Heart left ventricle (tissue), 16 donors: Measurements from ENCODE around the gene RASGEF1C. TPM values are rescaled to one million over a fixed set of nuclear protein-coding genes. Genes with fewer than 3 reads are reported as not detected.

Source experiments
- ATAC-seq, 4 donors: fragments of 200-7000 bp; cut with Tn5 transposase; one replicate each; pipeline ENCODE4 v1.9.1; 2020 to 2022; ENCODE audit warnings: moderate library complexity in 4 of 4, mild to moderate bottlenecking in 3 of 4, moderate number of reproducible peaks in 1 of 4
- DNase-seq, 5 donors: peaks; one replicate each; pipeline ENCODE4 v3.0.0-alpha.2; 2020
- H3K27ac ChIP-seq, 12 donors: fragments of 200-600 bp; sonication (generic) in 4 of 12; one replicate each; pipeline versions ENCODE4 v1.5.0 to v1.8.0; 2016 to 2022; ENCODE audit warnings: mild to moderate bottlenecking in 2 of 12
- H3K27me3 ChIP-seq, 9 donors: fragments of 200-600 bp; sonication (generic) in 2 of 9; one replicate each; pipeline versions ENCODE4 v1.5.1 to v1.8.0; 2016 to 2022; ENCODE audit warnings: mild to moderate bottlenecking in 3 of 9
- H3K36me3 ChIP-seq, 9 donors: fragments of 200-600 bp; sonication (generic) in 2 of 9; one replicate each; pipeline versions ENCODE4 v1.5.0 to v1.8.0; 2018 to 2022; ENCODE audit warnings: mild to moderate bottlenecking in 2 of 9
- H3K4me1 ChIP-seq, 12 donors: fragments of 200-600 bp; sonication (generic) in 4 of 12; one replicate each; pipeline versions ENCODE4 v1.5.0 to v1.8.0; 2016 to 2022; ENCODE audit warnings: mild to moderate bottlenecking in 3 of 12
- H3K4me3 ChIP-seq, 12 donors: fragments of 200-600 bp; sonication (generic) in 4 of 12; one replicate each; pipeline versions ENCODE4 v1.5.0 to v1.8.0; 2017 to 2022; ENCODE audit warnings: mild to moderate bottlenecking in 9 of 12, moderate library complexity in 4 of 12
- H3K9me3 ChIP-seq, 12 donors: fragments of 200-600 bp; sonication (generic) in 4 of 12; one replicate each; pipeline versions ENCODE4 v1.5.0 to v1.8.0; 2016 to 2022; ENCODE audit warnings: mild to moderate bottlenecking in 1 of 12
- POLR2A ChIP-seq, 2 donors: fragments of 450-650 bp; IDR thresholded peaks; one replicate each; pipeline ENCODE4 v1.6.1; 2017; ENCODE audit warnings: antibody characterized with exemption in 2 of 2, mild to moderate bottlenecking in 2 of 2, moderate library complexity in 2 of 2
- WGBS, 4 donors: extraction: QIAGEN DNeasy Blood & Tissue Kit in 2 of 4; methylation state at CpG; one replicate each; pipeline versions ENCODE4 v1.1.5 to v1.1.7; 2013 to 2018; 5-methylcytosine and 5-hydroxymethylcytosine counted together
- intact Hi-C, 10 donors: fragments of 100-400 bp; cut with DNase I; formaldehyde crosslinking; loops; one replicate each; pipeline versions ENCODE4 v1.11.1 to v1.14.2; 2022
- long read RNA-seq, 3 donors: library from polyadenylated mRNA; unstranded; transcript quantifications; one replicate each; pipeline ENCODE4 v2.0.0, GENCODE V29; 2020 to 2021
- polyA plus RNA-seq, 2 donors: library from polyadenylated mRNA; stranded (reverse); fragments of 200-250 nt; gene quantifications; one replicate each; pipeline ENCODE4 v1.2.3, GENCODE V29; 2013
- total RNA-seq, 9 donors: library from RNA; depleted of rRNA in 2 of 9; stranded (reverse); fragments of >200 nt in 2 of 9; fragmentation: NEBNext Ultra II Directional in 3 of 9; extraction: Animal tissue kit (Norgen Biotek cat#: 25700) in 3 of 9; gene quantifications; one replicate each; pipeline versions ENCODE4 v1.1.0 to v1.2.4, GENCODE V29; 2016 to 2023
- TF ChIP-seq, protein P1 (sequence below), 12 donors: fragments of 200-600 bp; sonication (generic) in 4 of 12; IDR thresholded peaks; one replicate each; pipeline versions ENCODE4 v1.5.0 to v1.8.0; 2018 to 2022; ENCODE audit warnings: antibody characterized with exemption in 12 of 12, mild to moderate bottlenecking in 5 of 12
- donor health status: ischemic (EF 13 %, LVEDD 7.1; RV severe dilation, severe dysfunction).
- donor health status: healthy with polysubstance abuse.
- donor health status: DM: no; HTN: yes; CAD: no.
- donor health status: DM: no; HTN: no; CAD: no.
- donor health status: ischemic (EF 25% LVEDD 6.9; RV normal size, moderate dysfunction).
- donor health status: ischemic (EF 25% LVEDD 5.7; RV mildly dilated, moderate dysfunction).
- donor health status: healthy.
- donor health status: DM: yes; HTN: yes; CAD: no.
- donor health status: ischemic (EF 35%, LVEDD 5.7; RV mildly dilated, moderate dysfunction).
- donor health status: nonischemic (EF 11% LVEDD 7.7; RV severe dilation, severe dysfunction).
- donor health status: DM: yes; HTN: yes; CAD: no.
- donor health status: PGD.
- donor health status: ischemic (EF 29% LVEDD 5.4; RV normal size, mild dysfunction).
- donor health status: nonischemic (EF 23%, LVEDD 6.1; RV moderate dilation, normal function).

The RASGEF1C gene
- under 1 TPM in 5 of 9 donors, not detected in 4; 0.16 to 0.75 (median 0.23) TPM for total RNA-seq
- polyA plus RNA-seq, result under 1 TPM; 0.14 to 0.19 TPM
- long read RNA-seq, donor 1, result 0 reads
- long read RNA-seq, donor 2, result 0 reads
- long read RNA-seq, donor 3, result 0 reads

DNA sequence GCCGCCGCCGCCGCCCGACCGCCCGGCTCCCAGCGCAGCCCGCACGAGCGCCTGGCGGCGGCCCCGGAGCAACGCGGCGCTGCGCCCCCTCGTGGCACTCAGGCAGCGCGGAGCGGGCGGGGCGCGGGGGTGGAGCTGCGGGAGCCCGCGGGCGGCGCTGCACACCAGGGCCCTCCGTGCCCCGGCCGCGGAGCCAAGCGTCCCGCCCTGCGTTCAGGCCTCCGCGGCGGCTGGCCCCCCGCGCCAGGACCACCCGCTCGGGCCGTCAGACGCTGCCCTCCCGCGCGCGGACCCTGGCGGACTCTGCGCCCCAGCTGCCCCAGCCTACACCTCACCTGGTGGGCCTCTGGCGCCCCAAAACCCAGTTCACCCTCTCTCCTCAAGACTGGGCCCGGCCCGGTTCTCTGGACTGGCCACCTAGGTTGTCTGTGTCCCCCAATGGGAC is at the start of gene RASGEF1C:
Gene RASGEF1C (minus strand): TSS at position 75 of the 445 bp plus-strand sequence. CDS start 71,159 bp downstream, outside the sequence.
- DNase-seq (peak in 4 of 5 donors; percentile 50 to 82 (median 59)), ATAC-seq (peak; percentile 35 to 94 (median 66))
- Histone ChIP-seq H3K9me3 (no peaks in the 10 kb centered on the region), H3K36me3 (no peaks in the 10 kb centered on the region), H3K4me3 (peak within 1 kb of the TSS in 10 of 12 donors; percentile 16 to 48 (median 40)), H3K27me3 (peaks cover 5 to 53% (median 24%) of the 10 kb centered on the region in 9 donors), H3K27ac (peak within 1 kb of the TSS in 1 of 12 donors; percentile 36), H3K4me1 (peaks cover 0 to 10% (median 2%) of the 10 kb centered on the region in 12 donors)
- TF ChIP-seq POLR2A (IDR thresholded peaks at IDR 0.05), result no peak
- TF ChIP-seq, protein P1, sequence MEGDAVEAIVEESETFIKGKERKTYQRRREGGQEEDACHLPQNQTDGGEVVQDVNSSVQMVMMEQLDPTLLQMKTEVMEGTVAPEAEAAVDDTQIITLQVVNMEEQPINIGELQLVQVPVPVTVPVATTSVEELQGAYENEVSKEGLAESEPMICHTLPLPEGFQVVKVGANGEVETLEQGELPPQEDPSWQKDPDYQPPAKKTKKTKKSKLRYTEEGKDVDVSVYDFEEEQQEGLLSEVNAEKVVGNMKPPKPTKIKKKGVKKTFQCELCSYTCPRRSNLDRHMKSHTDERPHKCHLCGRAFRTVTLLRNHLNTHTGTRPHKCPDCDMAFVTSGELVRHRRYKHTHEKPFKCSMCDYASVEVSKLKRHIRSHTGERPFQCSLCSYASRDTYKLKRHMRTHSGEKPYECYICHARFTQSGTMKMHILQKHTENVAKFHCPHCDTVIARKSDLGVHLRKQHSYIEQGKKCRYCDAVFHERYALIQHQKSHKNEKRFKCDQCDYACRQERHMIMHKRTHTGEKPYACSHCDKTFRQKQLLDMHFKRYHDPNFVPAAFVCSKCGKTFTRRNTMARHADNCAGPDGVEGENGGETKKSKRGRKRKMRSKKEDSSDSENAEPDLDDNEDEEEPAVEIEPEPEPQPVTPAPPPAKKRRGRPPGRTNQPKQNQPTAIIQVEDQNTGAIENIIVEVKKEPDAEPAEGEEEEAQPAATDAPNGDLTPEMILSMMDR (IDR thresholded peaks at IDR 0.05), result peak in 8 of 12 donors; percentile 15 to 59 (median 27)
- intact Hi-C loops, result loop anchor here in 8 of 10 donors (2.0 to 10.0 kb wide), 3 partner anchors 82 to 84 kb away; no protein-coding TSS in a partner anchor
- 4 to 67% (median 23%) methylated on average over 1 to 55 of the region's 55 CpGs for WGBS, 4 donors

DNA sequence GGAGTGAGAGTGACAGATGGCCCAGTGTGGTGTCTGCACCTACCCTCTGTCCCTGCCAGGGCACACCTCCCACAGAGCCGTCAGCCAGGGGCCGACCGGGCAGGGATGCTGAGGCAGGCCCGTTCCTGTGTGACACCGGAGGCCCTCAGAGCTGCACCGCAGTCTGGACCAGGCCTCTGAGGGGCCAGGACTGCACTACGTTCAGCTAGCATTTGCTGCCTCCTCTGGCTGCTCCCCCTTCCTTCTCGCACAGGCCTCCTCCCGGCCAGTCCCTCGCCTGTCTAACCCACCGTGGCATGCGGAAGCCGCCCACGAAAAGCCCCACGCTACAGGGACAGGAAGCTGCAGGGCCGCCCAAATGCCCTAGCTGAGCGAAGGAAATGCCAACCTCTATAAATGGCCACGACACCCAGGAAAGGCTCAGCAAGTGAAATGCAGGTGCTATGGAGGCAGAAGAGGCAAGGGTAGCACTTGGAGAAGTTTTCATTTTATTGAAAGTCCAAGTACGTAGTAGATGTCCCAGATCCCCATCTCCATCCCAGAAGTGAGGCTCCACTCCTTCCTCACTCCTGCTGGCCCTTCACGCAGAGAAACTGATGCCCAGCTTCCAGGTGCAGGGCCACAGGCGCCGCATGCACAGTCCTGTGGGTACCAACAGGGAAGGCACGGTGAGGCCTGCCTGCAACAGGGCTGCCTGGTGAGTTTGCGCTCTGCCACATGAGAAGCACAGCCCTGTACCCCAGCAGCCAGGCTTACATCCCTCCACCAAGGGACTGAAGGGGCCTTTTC is 44.2 kb upstream of the RASGEF1C start:
- 94 to 98% (median 94%) methylated on average over 21 to 24 of the region's 24 CpGs for WGBS, 4 donors
- TF ChIP-seq, protein P1 (IDR thresholded peaks at IDR 0.05), result no peak
- no peak for TF ChIP-seq POLR2A (IDR thresholded peaks at IDR 0.05)
- Histone ChIP-seq H3K27ac (no peak overlapping the region), H3K4me3 (no peak overlapping the region), H3K9me3 (peaks cover 7 to 100% (median 91%) of the 10 kb centered on the region in 12 donors), H3K36me3 (peaks cover 7 to 100% (median 30%) of the 10 kb centered on the region in 9 donors), H3K4me1 (no peaks in the 10 kb centered on the region), H3K27me3 (no peaks in the 10 kb centered on the region)
- intact Hi-C loops, result no loop called here
- DNase-seq, result no peak
- no peak for ATAC-seq

DNA sequence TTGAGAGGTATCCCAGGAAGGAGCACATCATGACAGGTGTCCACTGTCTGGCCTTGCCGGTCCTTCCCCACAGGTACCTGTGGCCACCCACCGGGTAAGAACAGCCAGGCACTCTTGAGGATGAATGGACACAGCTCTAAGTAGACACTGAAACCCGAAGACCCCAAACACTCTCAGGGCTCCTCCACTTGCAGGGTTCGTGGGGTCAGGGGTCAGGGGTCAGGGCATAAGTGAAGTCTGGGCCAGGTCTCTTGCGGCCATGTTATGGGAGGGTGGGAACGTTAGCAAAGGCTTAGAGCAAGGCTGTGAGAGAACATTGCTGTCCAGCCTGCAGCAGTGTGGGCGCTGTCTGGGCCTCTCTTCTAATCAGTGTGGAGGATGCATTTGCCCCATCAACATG is 42.9 kb upstream of the RASGEF1C start:
- ATAC-seq, result no peak
- Histone ChIP-seq H3K27me3 (no peaks in the 10 kb centered on the region), H3K9me3 (peaks cover 7 to 100% (median 89%) of the 10 kb centered on the region in 12 donors), H3K4me3 (no peak overlapping the region), H3K27ac (no peak overlapping the region), H3K4me1 (no peaks in the 10 kb centered on the region), H3K36me3 (peaks cover 11 to 100% (median 34%) of the 10 kb centered on the region in 9 donors)
- intact Hi-C loops, result no loop called here
- WGBS, 4 donors, result 95 to 100% (median 98%) methylated on average over 5 to 7 of the region's 7 CpGs
- no peak for TF ChIP-seq POLR2A (IDR thresholded peaks at IDR 0.05)
- TF ChIP-seq, protein P1 (IDR thresholded peaks at IDR 0.05), result no peak
- DNase-seq, result no peak

DNA sequence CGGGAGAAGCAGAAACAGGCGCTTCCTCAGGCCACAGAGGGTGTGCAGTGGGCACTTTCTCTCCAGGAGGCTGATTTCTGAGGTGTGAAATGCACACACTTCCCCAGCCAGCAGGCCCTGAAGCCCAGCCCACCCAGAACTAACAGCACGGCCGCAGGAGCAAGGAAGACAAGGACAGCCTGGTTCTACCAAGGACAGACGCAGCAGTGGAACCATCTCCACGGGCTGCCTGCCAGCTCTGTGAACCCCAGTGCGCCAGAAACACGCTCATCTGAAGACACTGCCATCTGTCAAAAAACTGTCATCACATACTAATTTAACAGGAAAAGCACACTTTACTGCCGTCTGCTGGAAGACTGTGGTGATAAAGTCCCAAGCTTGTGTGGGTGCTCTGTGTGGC is 42.1 kb upstream of the RASGEF1C start:
- H3K27ac ChIP-seq, result no peak overlapping the region
- ATAC-seq (no peak), DNase-seq (no peak)

More for the DNA sequence above, 42.1 kb upstream of the RASGEF1C start:
- Histone ChIP-seq H3K27me3 (no peaks in the 10 kb centered on the region), H3K4me3 (no peak overlapping the region), H3K9me3 (peaks cover 7 to 100% (median 84%) of the 10 kb centered on the region in 12 donors), H3K4me1 (no peaks in the 10 kb centered on the region), H3K36me3 (peaks cover 11 to 100% (median 38%) of the 10 kb centered on the region in 9 donors)
- intact Hi-C loops, result no loop called here
- 56 to 78% (median 66%) methylated on average over 9 of the region's 9 CpGs for WGBS, 4 donors
- no peak for TF ChIP-seq POLR2A (IDR thresholded peaks at IDR 0.05)
- TF ChIP-seq, protein P1 (IDR thresholded peaks at IDR 0.05), result no peak
